Activated CD4-positive, alpha-beta T cell treated with anti-CD3 and anti-CD28 coated beads, Interleukin-2, amount 10 ng/mL, durations not matched to agents 24 days and 14 days (primary cell): ENCODE results near the gene BSPRY. TPM values are rescaled to one million over a fixed set of nuclear protein-coding genes. Genes with fewer than 3 reads are reported as not detected.

Experiments
- DNase-seq: peaks from one replicate; pipeline ENCODE4 v3.0.0; 2022
- H3K27ac Mint-ChIP-seq: one replicate; pipeline ENCODE4 v1.8.0; 2022; ENCODE audit warnings: mild to moderate bottlenecking, mixed read lengths
- H3K27me3 Mint-ChIP-seq: one replicate; pipeline ENCODE4 v1.8.0; 2022; ENCODE audit warnings: mixed read lengths
- H3K36me3 Mint-ChIP-seq: one replicate; pipeline ENCODE4 v1.8.0; 2022; ENCODE audit warnings: low read depth, mild to moderate bottlenecking, mixed read lengths
- H3K4me1 Mint-ChIP-seq: one replicate; pipeline ENCODE4 v1.8.0; 2021; ENCODE audit warnings: mixed read lengths
- H3K4me3 Mint-ChIP-seq: one replicate; pipeline ENCODE4 v1.8.0; 2022; ENCODE audit warnings: mild to moderate bottlenecking, moderate library complexity, mixed read lengths
- H3K9me3 Mint-ChIP-seq: one replicate; pipeline ENCODE4 v1.8.0; 2021; ENCODE audit warnings: mixed read lengths
- intact Hi-C: fragments of 100-400 bp; cut with micrococcal nuclease; formaldehyde crosslinking; loops from one replicate; pipeline ENCODE4 v1.15.1; 2023
- total RNA-seq: library from RNA; stranded (reverse); gene quantifications from 2 replicates; pipeline ENCODE4 v1.2.3, GENCODE V29; 2022

BSPRY gene
- total RNA-seq, 1 donor from 2014 or later = 10.6 TPM

DNA sequence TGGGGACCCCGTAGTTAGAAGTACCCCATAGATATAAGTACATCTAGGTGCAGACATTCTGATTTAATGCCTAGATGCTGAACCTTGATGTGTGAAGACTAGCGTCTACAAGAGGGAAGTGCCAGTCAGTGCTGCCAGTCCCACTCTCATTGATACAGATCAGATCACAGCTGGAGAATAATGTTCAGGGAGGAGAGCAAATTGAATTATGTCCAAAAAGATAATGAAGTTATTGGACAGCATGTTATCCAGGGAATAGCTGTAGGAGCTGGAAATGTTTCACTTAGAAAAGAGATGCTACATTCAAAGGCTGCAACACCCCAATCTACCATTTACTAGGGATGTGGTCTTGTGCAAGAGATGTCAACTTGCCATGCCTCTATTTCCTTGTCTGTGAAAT, 30.3 kb upstream of the BSPRY start:
- intact Hi-C loops = no loop called here
- no peak overlapping the region for H3K27ac Mint-ChIP-seq
- H3K27me3 Mint-ChIP-seq = no peaks in the 10 kb centered on the region
- no peaks in the 10 kb centered on the region for H3K36me3 Mint-ChIP-seq
- no peak overlapping the region for H3K4me3 Mint-ChIP-seq
- H3K9me3 Mint-ChIP-seq = no peaks in the 10 kb centered on the region
- H3K4me1 Mint-ChIP-seq = no peaks in the 10 kb centered on the region
- no peak for DNase-seq

DNA sequence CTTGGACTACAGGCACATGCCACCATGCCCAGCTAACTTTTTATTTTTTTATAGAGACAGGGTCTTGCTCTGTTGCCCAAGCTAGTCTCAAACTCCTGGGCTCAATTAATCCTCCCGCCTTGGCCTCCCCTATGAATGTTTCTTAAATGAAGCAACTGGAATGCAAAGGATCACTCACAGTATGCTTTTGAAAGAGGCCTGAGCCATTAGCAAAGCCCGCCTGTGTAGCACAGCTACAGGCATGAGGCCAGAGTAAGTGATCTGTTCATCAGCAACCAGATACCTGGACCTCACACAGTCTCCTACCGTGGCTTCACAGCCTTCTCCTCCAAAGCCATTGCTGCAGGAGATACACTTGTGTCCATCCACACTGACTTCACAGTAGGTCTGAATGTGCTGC, 29.3 kb upstream of the BSPRY start:
- intact Hi-C loops = no loop called here
- Mint-ChIP-seq H3K27ac (no peak overlapping the region), H3K4me1 (no peaks in the 10 kb centered on the region), H3K27me3 (no peaks in the 10 kb centered on the region), H3K36me3 (no peaks in the 10 kb centered on the region), H3K9me3 (no peaks in the 10 kb centered on the region), H3K4me3 (no peak overlapping the region)
- DNase-seq = no peak

DNA sequence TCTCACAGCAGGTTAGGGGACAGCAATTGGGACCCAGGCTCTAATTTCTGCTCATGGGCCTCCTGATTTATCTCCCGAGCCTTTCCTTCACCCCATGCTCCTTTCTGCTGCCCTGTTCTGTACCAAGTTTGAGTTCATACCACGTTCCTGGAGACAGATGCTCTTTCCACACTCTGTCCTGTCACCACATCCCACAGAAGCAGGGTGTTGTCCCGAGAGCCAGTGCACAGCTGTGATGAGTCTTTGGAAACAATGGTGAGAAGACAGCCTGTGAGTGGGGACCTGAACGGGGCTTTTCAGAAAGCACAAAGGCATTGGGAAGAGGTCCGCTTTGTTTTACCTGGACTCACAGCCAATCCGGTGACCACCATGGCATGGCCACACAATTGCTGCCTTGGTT, 26.7 kb upstream of the BSPRY start:
- Mint-ChIP-seq H3K9me3 (no peaks in the 10 kb centered on the region), H3K27me3 (no peaks in the 10 kb centered on the region), H3K4me1 (no peaks in the 10 kb centered on the region), H3K27ac (no peak overlapping the region), H3K36me3 (no peaks in the 10 kb centered on the region), H3K4me3 (no peak overlapping the region)
- intact Hi-C loops = no loop called here
- no peak for DNase-seq

DNA sequence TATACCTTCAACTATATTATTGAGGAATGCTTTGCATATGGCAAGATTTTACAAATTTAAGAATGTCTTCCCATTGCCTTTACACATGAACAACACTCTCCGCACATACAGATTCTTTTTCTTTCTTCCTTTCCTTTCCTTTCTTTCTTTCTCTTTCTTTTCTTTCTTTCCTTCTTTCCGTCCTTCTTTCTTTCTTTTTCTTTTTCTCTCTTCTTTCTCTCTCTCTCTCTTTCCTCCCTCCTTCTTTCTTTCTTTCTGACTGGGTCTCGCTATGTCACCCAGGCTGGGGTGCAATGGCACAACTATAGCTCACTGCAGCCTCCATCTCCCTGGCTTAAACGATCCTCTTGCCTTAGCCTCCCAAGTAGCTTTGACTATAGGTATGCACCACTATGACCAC, 23.1 kb upstream of the BSPRY start:
- intact Hi-C loops = no loop called here
- no peaks in the 10 kb centered on the region for H3K36me3 Mint-ChIP-seq
- H3K4me3 Mint-ChIP-seq = no peak overlapping the region
- DNase-seq = no peak
- H3K4me1 Mint-ChIP-seq = no peaks in the 10 kb centered on the region
- H3K9me3 Mint-ChIP-seq = no peaks in the 10 kb centered on the region
- H3K27ac Mint-ChIP-seq = peak overlapping the region; percentile 69
- no peaks in the 10 kb centered on the region for H3K27me3 Mint-ChIP-seq

DNA sequence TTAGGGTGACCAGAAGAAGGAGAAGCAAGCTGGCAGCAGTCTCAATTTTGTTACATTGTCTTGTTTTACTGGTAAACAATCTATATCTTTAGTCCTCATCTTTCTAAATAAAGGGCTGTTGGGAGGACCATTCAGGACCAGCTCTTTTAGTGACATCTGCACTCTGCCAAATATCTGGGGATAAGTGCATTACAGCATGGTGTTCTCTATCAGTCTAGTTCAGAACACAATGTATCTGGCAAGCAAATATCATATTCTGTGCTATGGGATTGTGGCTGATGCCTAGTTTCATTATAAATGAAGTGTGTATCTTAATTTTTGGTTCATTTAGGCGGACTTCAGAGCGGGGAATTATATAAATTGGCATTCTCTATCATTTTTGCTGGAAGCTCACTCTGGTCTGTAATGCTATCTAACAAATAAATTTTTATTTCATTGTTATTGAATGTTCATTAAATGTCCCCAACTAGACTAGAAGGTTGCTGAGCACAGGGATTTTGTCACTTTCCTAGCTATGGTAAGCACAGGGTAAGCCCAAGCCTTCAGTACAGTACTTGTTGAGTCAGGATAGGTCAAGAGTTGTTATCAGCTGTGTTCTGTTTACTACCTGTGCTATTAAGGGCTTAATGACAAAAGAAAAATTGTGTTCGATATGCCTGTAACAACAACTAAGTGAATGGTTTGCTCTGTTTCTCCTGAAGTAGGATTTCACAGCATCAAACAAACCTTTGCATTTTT, 21.1 kb upstream of the BSPRY start:
- intact Hi-C loops = no loop called here
- Mint-ChIP-seq H3K4me1 (no peaks in the 10 kb centered on the region), H3K4me3 (no peak overlapping the region), H3K9me3 (no peaks in the 10 kb centered on the region), H3K36me3 (no peaks in the 10 kb centered on the region), H3K27ac (no peak overlapping the region), H3K27me3 (no peaks in the 10 kb centered on the region)
- DNase-seq = no peak

DNA sequence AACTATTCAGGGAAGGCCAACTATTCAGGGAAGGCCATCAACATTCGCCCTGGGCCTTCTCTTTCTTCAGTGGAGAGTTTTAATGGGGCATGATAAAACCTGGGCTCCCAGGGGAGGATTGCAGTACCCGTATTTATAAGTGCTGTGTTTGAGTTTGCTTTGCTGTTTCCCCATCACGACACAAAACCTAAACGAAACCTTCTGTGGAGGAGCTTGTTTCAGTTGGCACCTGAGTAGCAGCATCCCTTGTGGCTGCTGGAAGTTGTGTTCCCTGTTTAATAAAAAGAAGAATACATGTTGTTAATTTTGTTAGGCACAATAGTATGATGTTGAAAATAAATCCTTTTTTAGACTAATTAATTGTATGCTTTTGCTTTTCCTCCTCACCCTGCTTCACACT, 17.6 kb upstream of the BSPRY start:
- no peak for DNase-seq
- Mint-ChIP-seq H3K4me3 (no peak overlapping the region), H3K27me3 (no peaks in the 10 kb centered on the region), H3K4me1 (peaks cover 8% of the 10 kb centered on the region), H3K27ac (no peak overlapping the region), H3K9me3 (no peaks in the 10 kb centered on the region), H3K36me3 (no peaks in the 10 kb centered on the region)
- intact Hi-C loops = no loop called here

DNA sequence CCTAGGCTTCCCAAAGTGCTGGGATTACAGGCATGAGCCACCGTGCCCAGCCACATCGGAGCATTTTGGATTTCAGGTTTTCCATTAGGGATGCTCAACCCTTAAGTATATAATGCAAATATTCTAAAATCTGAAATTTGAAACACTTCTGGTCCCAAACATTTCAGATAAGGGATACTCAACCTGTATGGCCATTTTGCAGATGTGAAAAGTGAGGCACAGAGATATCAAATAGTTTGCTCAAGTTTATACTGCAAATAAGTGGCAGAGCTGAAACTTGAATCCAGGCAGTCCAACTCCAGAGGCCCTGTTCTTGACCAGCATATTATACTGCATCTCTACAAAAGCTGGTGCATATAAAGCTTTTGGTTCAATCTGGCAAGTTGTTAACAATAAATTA, 11.6 kb upstream of the BSPRY start:
- DNase-seq = no peak
- H3K4me1 Mint-ChIP-seq = peaks cover 34% of the 10 kb centered on the region
- no peaks in the 10 kb centered on the region for H3K36me3 Mint-ChIP-seq
- H3K27ac Mint-ChIP-seq = no peak overlapping the region
- intact Hi-C loops = no loop called here
- H3K27me3 Mint-ChIP-seq = no peaks in the 10 kb centered on the region
- no peak overlapping the region for H3K4me3 Mint-ChIP-seq
- H3K9me3 Mint-ChIP-seq = no peaks in the 10 kb centered on the region

DNA sequence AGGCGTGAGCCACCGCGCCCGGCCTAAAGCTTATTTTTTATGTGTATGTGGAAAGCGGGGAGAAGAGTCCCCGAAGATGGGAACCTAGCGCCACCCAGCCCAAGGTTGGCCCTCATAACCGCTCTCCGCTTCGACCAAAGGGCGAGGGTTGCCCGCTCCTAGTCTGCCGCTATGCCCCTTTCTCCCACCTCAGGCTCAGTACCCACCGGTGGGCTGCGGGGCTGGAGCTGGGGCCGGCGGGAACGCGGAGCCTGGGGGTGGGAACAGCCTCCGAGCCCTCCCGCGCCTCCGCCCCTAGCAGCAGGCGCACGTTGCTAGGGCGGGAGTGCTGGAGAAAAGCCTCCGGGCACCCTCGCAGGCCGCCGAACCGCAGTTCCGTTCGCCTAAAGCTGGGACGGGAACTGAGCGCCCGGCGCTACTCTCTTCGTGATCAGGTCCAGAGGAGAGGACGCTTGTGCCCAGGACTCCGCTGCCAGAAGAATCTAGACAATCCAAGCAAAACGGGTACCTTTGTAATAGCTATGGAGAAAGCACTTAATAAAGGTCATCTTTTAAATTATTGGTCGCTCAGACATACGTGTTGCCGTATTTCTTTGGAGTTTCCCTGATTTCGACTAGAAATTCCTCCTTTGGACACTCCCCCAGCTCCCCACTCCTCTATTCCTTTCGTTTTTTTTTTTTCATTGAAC, 9.2 kb upstream of the BSPRY start, which contains the start of gene WDR31:
WDR31 (minus strand) TSS at position 265 of the 689 bp plus-strand sequence. CDS start 8,253 bp downstream, outside the sequence.
- Mint-ChIP-seq H3K36me3 (no peaks in the 10 kb centered on the region), H3K4me3 (peak within 1 kb of the TSS; percentile 81), H3K4me1 (peaks cover 43% of the 10 kb centered on the region)

DNA sequence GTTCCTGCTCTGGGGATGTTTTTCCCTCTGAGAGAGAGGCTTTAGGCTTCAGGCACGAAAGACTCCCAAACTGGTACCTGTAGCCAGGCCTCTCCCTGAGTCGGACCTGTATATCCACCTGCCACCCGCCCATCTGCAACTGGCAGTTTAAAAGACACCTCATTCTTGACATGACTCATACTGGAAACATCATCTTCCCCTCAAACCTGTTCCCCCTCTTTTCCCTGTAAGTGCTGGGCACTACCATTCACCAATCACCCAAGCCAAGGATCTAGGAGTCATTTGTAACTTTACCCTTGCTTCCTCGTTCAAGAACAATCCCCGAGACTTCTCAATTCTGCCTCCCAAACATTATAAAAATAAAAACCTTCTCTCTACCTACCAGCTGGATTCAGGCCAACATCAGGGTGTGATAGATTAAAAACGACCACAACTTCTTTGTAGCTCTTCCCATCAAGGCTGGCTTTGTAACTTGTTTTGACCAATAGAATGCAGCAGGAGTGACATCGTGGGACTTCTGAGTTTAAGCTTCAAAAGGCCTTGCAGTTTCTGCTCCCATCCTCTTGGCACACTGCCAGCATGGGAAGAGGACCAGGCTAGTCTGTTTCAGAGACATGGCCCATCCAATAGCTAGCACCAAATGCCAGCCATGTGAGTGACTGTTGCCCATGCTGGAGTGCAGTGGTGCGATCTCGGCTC, 7.5 kb upstream of the BSPRY start:
- Mint-ChIP-seq H3K9me3 (no peaks in the 10 kb centered on the region), H3K4me1 (peaks cover 48% of the 10 kb centered on the region), H3K4me3 (peak overlapping the region; percentile 54), H3K27me3 (no peaks in the 10 kb centered on the region), H3K36me3 (no peaks in the 10 kb centered on the region), H3K27ac (peak overlapping the region; percentile 78)
- DNase-seq = peak; percentile 74
- intact Hi-C loops = loop anchor here (2.0 to 5.0 kb wide), 4 partner anchors 35 to 170 kb away; partner anchors contain the start of genes ALAD, FKBP15, HDHD3 and SLC31A1

More for the DNA sequence above, 9.2 kb upstream of the BSPRY start, which contains the start of gene WDR31:
- Mint-ChIP-seq H3K27ac (peak within 1 kb of the TSS; percentile 78), H3K27me3 (no peaks in the 10 kb centered on the region), H3K9me3 (no peaks in the 10 kb centered on the region)
- peak; percentile 95 for DNase-seq
- intact Hi-C loops = loop anchor here (1.0 to 5.0 kb wide), 7 partner anchors 10 to 172 kb away; partner anchors contain the start of genes ALAD, C9orf43, CDC26 and FKBP15

DNA sequence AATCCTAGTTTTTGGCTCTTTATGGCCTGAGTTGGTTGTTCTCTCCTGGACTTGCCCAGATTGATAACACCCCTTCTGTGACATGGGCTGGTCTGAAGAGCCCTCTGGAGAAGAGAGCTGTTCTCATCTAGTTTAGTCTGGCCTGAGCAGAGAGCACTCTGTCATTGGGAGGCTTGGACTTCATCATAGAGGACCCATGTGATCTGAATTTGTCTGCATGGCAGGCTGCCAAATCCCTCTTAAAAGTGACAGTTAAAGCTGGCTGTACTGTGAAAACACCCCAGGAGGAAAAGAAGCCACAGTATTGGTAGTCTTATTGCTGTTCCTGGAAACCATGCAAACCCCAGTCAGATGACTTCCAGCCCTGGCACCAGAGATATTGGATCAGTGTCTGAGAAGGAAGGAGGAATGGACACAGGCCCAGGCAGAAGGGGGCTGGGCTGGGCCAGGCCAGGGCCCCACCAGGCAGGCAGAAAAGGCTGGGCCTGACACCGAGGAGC, 5.6 kb upstream of the BSPRY start:
- H3K36me3 Mint-ChIP-seq = no peaks in the 10 kb centered on the region
- no peaks in the 10 kb centered on the region for H3K27me3 Mint-ChIP-seq
- peak overlapping the region; percentile 74 for H3K27ac Mint-ChIP-seq
- no peaks in the 10 kb centered on the region for H3K9me3 Mint-ChIP-seq
- DNase-seq = peak; percentile 72
- intact Hi-C loops = loop anchor here (5.0 kb wide), 2 partner anchors 121 to 169 kb away; partner anchors contain the start of genes FKBP15 and SLC31A1
- H3K4me3 Mint-ChIP-seq = no peak overlapping the region
- peaks cover 59% of the 10 kb centered on the region for H3K4me1 Mint-ChIP-seq

DNA sequence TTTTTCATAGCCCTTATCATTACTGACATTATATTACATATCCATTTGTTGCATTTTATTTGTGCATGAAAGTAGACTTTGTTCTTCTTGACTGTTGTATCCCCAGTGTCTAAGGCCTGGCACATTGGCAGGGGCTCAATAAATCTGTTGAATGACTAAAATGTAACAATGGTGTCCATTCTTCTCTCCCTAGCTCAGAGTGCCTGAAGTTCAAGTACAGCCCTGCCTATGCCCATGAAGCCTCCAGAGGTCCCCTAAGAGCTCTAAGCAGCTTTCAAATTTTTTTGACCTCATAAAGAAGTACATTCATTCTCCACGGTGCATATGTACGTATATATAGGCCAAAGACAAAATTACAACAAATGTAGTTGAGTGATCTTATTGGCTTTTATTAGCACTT, 4.2 kb upstream of the BSPRY start:
- H3K4me1 Mint-ChIP-seq = peaks cover 60% of the 10 kb centered on the region
- peak overlapping the region; percentile 43 for H3K27ac Mint-ChIP-seq
- H3K4me3 Mint-ChIP-seq = no peak overlapping the region
- H3K9me3 Mint-ChIP-seq = no peaks in the 10 kb centered on the region
- no peaks in the 10 kb centered on the region for H3K27me3 Mint-ChIP-seq
- H3K36me3 Mint-ChIP-seq = no peaks in the 10 kb centered on the region
- DNase-seq = no peak
- intact Hi-C loops = loop anchor here (5.0 kb wide), 1 partner anchor 33 kb away; no protein-coding TSS in a partner anchor

DNA sequence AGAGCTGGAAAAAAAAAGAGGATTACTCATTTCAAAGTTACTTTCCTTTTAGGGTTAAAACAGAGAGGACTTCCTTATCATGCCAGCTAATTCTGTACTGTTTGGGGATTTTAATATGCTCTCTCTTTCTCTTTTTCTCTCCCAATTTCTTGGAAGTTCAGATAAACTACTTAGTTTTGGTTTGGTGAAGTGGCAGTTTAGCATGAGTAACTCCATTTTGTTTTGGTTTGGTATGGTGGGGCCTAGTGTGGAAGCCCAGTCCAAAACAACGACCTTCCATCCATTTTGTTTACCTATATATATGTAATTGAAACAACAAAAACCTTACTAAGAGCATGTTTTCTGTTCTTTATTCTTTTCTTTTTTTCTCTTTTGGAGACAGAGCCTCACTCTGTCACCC, 3.7 kb upstream of the BSPRY start:
- no peaks in the 10 kb centered on the region for H3K9me3 Mint-ChIP-seq
- H3K27me3 Mint-ChIP-seq = no peaks in the 10 kb centered on the region
- peak overlapping the region; percentile 43 for H3K27ac Mint-ChIP-seq
- H3K36me3 Mint-ChIP-seq = no peaks in the 10 kb centered on the region
- no peak for DNase-seq
- intact Hi-C loops = loop anchor here (5.0 kb wide), 1 partner anchor 33 kb away; no protein-coding TSS in a partner anchor
- no peak overlapping the region for H3K4me3 Mint-ChIP-seq
- peaks cover 60% of the 10 kb centered on the region for H3K4me1 Mint-ChIP-seq

DNA sequence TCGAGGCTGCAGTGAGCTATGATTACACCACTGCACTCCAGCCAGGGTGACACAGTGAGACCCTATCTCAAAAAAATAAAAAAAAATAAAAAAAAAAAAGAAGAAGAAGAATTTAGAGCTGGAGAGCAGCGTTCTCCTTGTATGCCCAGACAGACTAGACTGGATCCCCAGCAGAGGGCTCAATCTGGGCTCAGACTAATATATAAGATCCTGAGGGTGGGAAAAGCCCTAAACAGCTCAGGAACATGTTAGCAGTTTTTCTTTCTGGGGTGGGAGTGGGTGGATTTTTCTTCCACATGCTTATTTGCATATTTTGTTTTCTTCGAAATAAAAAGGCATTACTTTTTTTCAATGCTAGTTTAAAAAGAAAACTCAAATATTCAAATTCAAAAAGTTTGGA, 904 bp upstream of the BSPRY start:
- Mint-ChIP-seq H3K4me3 (peak overlapping the region; percentile 48), H3K9me3 (no peaks in the 10 kb centered on the region), H3K36me3 (peaks cover 4% of the 10 kb centered on the region), H3K4me1 (peaks cover 61% of the 10 kb centered on the region), H3K27ac (no peak overlapping the region), H3K27me3 (no peaks in the 10 kb centered on the region)
- intact Hi-C loops = loop anchor here (5.0 kb wide), 1 partner anchor 36 kb away; no protein-coding TSS in a partner anchor
- DNase-seq = no peak
